SK-N-SH treated with all-trans-retinoic acid at 6 μM for 48 hours (cell line): Measurements from ENCODE around the gene RNF213.

Experiments
- BACH2 ChIP-seq: fragments of 250-450 bp; sonication (Bioruptor Pico); IDR thresholded peaks from 2 replicates; pipeline ENCODE4 v1.9.0; 2021; ENCODE audit warnings: mild to moderate bottlenecking, borderline replicate concordance
- ESRRG ChIP-seq: fragments of 250-450 bp; sonication (Bioruptor Pico); IDR thresholded peaks from 2 replicates; pipeline ENCODE4 v1.6.1; 2021; ENCODE audit warnings: mild to moderate bottlenecking
- GLIS3 ChIP-seq: fragments of 250-450 bp; sonication (Bioruptor Pico); IDR thresholded peaks from 2 replicates; pipeline ENCODE4 v1.5.0; 2020; ENCODE audit warnings: mild to moderate bottlenecking, moderate library complexity
- TCF4 ChIP-seq: fragments of 250-450 bp; sonication (Bioruptor Pico); IDR thresholded peaks from 2 replicates; pipeline ENCODE4 v1.8.0; 2021; ENCODE audit warnings: mild to moderate bottlenecking, moderate library complexity, borderline replicate concordance
- ZFP30 ChIP-seq: fragments of 450-650 bp; formaldehyde crosslinking; IDR thresholded peaks from 2 replicates; pipeline ENCODE4 v1.5.0; 2022; ENCODE audit warnings: mild to moderate bottlenecking, moderate library complexity
- ZNF565 ChIP-seq: fragments of 450-650 bp; formaldehyde crosslinking; conservative IDR thresholded peaks from 2 replicates; pipeline ENCODE4 v1.5.0; 2020; ENCODE audit warnings: low read depth, mild to moderate bottlenecking, moderate library complexity
- TF ChIP-seq, protein P1 (sequence below): fragments of 250-450 bp; sonication (Bioruptor Pico); IDR thresholded peaks from 2 replicates; pipeline ENCODE4 v1.8.0; 2020; ENCODE audit warnings: mild to moderate bottlenecking, moderate library complexity, borderline replicate concordance
- TF ChIP-seq, protein P2 (sequence below): fragments of 250-450 bp; sonication (Bioruptor Pico); IDR thresholded peaks from 2 replicates; pipeline ENCODE4 v1.5.1; 2020; ENCODE audit warnings: low read depth, mild to moderate bottlenecking, moderate library complexity
- TF ChIP-seq, protein P3 (sequence below): fragments of 250-450 bp; sonication (Bioruptor Pico); IDR thresholded peaks from 2 replicates; pipeline ENCODE4 v1.5.1; 2021; ENCODE audit warnings: mild to moderate bottlenecking, moderate library complexity

DNA sequence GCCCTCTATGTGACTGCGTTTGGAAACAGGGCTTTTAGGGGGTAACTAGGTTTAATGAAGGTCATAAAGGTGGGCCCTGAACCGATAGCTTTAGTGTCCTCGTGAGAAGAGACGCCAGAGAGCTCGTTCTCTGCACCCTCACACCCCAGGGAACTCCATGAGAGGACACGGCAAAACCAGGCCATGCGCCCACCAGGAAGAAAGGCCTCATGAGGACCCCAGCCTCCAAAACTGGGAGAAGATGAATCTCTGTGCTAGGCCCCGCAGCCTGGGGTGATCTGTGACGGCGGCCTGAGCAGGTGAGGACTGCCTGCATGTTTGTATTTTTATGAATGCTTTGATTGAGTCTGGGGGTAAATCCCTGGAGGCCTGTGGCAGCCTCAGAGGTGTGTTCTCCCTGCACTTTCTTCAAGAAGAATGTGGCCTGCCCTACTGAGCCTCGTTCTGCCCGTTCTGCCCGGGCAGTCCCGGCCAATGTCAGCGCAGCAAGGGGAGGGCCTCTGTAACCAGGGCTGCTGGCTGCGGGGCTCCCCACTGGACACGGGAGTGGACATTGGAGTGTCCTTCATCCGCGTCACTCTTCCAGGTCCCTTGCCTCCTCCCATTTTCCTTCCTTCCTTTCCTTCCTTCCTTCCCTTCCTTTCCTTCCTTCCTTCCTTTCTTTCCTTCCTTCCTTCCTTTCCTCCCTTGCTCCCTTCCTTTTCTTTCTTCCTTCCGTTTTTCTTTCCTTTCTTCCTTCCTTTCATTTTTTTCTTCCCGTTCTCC, 6.8 kb upstream of the RNF213 start:
- TF ChIP-seq BACH2 (CRISPR knock-in tag), result no peak
- no peak for TF ChIP-seq ZNF565 (CRISPR knock-in tag)
- no peak for TF ChIP-seq TCF4 (CRISPR knock-in tag)
- no peak for TF ChIP-seq ZFP30 (CRISPR knock-in tag)
- TF ChIP-seq, protein P1, sequence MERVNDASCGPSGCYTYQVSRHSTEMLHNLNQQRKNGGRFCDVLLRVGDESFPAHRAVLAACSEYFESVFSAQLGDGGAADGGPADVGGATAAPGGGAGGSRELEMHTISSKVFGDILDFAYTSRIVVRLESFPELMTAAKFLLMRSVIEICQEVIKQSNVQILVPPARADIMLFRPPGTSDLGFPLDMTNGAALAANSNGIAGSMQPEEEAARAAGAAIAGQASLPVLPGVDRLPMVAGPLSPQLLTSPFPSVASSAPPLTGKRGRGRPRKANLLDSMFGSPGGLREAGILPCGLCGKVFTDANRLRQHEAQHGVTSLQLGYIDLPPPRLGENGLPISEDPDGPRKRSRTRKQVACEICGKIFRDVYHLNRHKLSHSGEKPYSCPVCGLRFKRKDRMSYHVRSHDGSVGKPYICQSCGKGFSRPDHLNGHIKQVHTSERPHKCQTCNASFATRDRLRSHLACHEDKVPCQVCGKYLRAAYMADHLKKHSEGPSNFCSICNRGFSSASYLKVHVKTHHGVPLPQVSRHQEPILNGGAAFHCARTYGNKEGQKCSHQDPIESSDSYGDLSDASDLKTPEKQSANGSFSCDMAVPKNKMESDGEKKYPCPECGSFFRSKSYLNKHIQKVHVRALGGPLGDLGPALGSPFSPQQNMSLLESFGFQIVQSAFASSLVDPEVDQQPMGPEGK (CRISPR knock-in tag), result no peak
- TF ChIP-seq, protein P2, sequence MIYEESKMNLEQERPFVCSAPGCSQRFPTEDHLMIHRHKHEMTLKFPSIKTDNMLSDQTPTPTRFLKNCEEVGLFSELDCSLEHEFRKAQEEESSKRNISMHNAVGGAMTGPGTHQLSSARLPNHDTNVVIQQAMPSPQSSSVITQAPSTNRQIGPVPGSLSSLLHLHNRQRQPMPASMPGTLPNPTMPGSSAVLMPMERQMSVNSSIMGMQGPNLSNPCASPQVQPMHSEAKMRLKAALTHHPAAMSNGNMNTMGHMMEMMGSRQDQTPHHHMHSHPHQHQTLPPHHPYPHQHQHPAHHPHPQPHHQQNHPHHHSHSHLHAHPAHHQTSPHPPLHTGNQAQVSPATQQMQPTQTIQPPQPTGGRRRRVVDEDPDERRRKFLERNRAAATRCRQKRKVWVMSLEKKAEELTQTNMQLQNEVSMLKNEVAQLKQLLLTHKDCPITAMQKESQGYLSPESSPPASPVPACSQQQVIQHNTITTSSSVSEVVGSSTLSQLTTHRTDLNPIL, result no peak
- no peak for TF ChIP-seq GLIS3 (CRISPR knock-in tag)
- TF ChIP-seq, protein P3, sequence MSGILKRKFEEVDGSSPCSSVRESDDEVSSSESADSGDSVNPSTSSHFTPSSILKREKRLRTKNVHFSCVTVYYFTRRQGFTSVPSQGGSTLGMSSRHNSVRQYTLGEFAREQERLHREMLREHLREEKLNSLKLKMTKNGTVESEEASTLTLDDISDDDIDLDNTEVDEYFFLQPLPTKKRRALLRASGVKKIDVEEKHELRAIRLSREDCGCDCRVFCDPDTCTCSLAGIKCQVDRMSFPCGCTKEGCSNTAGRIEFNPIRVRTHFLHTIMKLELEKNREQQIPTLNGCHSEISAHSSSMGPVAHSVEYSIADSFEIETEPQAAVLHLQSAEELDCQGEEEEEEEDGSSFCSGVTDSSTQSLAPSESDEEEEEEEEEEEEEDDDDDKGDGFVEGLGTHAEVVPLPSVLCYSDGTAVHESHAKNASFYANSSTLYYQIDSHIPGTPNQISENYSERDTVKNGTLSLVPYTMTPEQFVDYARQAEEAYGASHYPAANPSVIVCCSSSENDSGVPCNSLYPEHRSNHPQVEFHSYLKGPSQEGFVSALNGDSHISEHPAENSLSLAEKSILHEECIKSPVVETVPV (CRISPR knock-in tag), result no peak
- no peak for TF ChIP-seq ESRRG
